GM18505 (cell line): Measurements from ENCODE around the gene CAMK2B.

Source experiments
- ATAC-seq: cut with Tn5 transposase; IDR thresholded peaks from one replicate; pipeline ENCODE4 v1.9.1; 2021; ENCODE audit not compliant: unreplicated experiment
- POLR2A ChIP-seq: IDR thresholded peaks from 4 replicates; pipeline ENCODE4 v1.6.1; 2011; ENCODE audit warnings: borderline replicate concordance; ENCODE audit not compliant: insufficient read depth, insufficient read length; ENCODE audit errors: extremely low read depth

Gene CAMK2B

GRCh38 chr7:44221231-44221791 lies 104.1 kb downstream of the CAMK2B start:
- no peak for ATAC-seq
- TF ChIP-seq POLR2A, result no peak

- no peak for TF ChIP-seq POLR2A
- ATAC-seq, result no peak
Measured at GRCh38 chr7:44220358-44221112, 104.9 kb downstream of the CAMK2B start.

GRCh38 chr7:44220046-44220357 lies 105.4 kb downstream of the CAMK2B start:
- TF ChIP-seq POLR2A, result no peak
- ATAC-seq, result no peak

GRCh38 chr7:44219371-44220045 lies 105.9 kb downstream of the CAMK2B start:
- no peak for ATAC-seq
- TF ChIP-seq POLR2A, result no peak

- no peak for ATAC-seq
- TF ChIP-seq POLR2A, result no peak
Measured at GRCh38 chr7:44218418-44219201, 106.8 kb downstream of the CAMK2B start.

- no peak for ATAC-seq
- TF ChIP-seq POLR2A, result no peak
Measured at GRCh38 chr7:44217852-44218402, 107.5 kb downstream of the CAMK2B start.

GRCh38 chr7:44217223-44217714 lies 108.1 kb downstream of the CAMK2B start:
- TF ChIP-seq POLR2A, result no peak

GRCh38 chr7:44216521-44217222 lies 108.7 kb downstream of the CAMK2B start:
- no peak for TF ChIP-seq POLR2A
- no peak for ATAC-seq

More at GRCh38 chr7:44217223-44217714, 108.1 kb downstream of the CAMK2B start:
- no peak for ATAC-seq

- ATAC-seq, result no peak
Measured at GRCh38 chr7:44216019-44216418, 109.4 kb downstream of the CAMK2B start.

GRCh38 chr7:44215531-44215930 lies 109.9 kb downstream of the CAMK2B start:
- no peak for ATAC-seq

More at GRCh38 chr7:44216019-44216418, 109.4 kb downstream of the CAMK2B start:
- no peak for TF ChIP-seq POLR2A

GRCh38 chr7:44213877-44214388 lies 111.5 kb downstream of the CAMK2B start:
- no peak for TF ChIP-seq POLR2A
- no peak for ATAC-seq

More at GRCh38 chr7:44215531-44215930, 109.9 kb downstream of the CAMK2B start:
- TF ChIP-seq POLR2A, result no peak
